AG04450 (cell line): ENCODE results near the gene SNX13. TPM values are rescaled to one million over a fixed set of nuclear protein-coding genes. Genes with fewer than 3 reads are reported as not detected.

ENCODE experiments used
- CTCF ChIA-PET: fragments of 300-600, 350-600 bp; formaldehyde crosslinking; extraction: SDS; loops from one replicate; lab custom pipeline; 2022; ENCODE audit warnings: antibody characterized with exemption, inconsistent platforms; lab: Charles Lee
- POLR2A ChIA-PET: fragments of 350-600 bp; formaldehyde crosslinking; extraction: SDS; loops from one replicate; lab custom pipeline; 2021; ENCODE audit warnings: antibody characterized with exemption, inconsistent platforms; lab: Yijun Ruan, JAX
- DNase-seq: peaks from one replicate; pipeline ENCODE4 v3.0.0-alpha.2; 2011; ENCODE audit warnings: low read depth, low spot score
- H3K27ac ChIP-seq: one replicate; pipeline ENCODE4 v1.5.1; 2012; ENCODE audit warnings: low read depth, low read length, control low read depth
- H3K27me3 ChIP-seq: one replicate; pipeline ENCODE4 v1.6.0; 2012; ENCODE audit warnings: low read length; ENCODE audit not compliant: control insufficient read depth, insufficient read depth
- H3K4me3 ChIP-seq: 2 replicates; pipeline ENCODE4 v1.5.1; 2011; ENCODE audit warnings: mild to moderate bottlenecking, low read depth, low read length, control low read depth
- H3K9me3 ChIP-seq: 2 replicates; pipeline ENCODE4 v1.5.1; 2012; ENCODE audit warnings: low read length; ENCODE audit not compliant: control insufficient read depth, insufficient read depth
- CTCF ChIP-seq: IDR thresholded peaks from 2 replicates; pipeline ENCODE4 v1.5.1; 2011; ENCODE audit warnings: low read depth, low read length, control low read depth, inconsistent platforms
- polyA minus RNA-seq: library from RNA; depleted of rRNA, polyadenylated mRNA; stranded (reverse); fragments of >200 nt; gene quantifications from 2 replicates; pipeline ENCODE4 v1.2.3, GENCODE V29; 2011; rRNA and poly(A)+ RNA removed
- polyA plus RNA-seq: library from polyadenylated mRNA; depleted of rRNA; stranded (reverse); fragments of >200 nt; gene quantifications from 2 replicates; pipeline ENCODE4 v1.2.3, GENCODE V29; 2011; rRNA removed

Gene SNX13
- polyA plus RNA-seq (18.5 and 28.3 TPM in 2 replicates), polyA minus RNA-seq (13.2 and 28.6 TPM in 2 replicates)

GRCh38 chr7:17940302-17940883, at the start of gene SNX13:
TSS of gene SNX13 (minus strand) at chr7:17940494. CDS start at chr7:17940295, 199 bp downstream.
- POLR2A ChIA-PET: no interaction called here
- H3K4me3 ChIP-seq: peak within 1 kb of the TSS; percentile 75
- H3K27me3 ChIP-seq: no peaks in the 10 kb centered on the region
- peak within 1 kb of the TSS; percentile 89 for H3K27ac ChIP-seq
- peak; percentile 74 for DNase-seq
- H3K9me3 ChIP-seq: no peaks in the 10 kb centered on the region
- TF ChIP-seq CTCF: peak; percentile 27
- CTCF ChIA-PET: no interaction called here

- H3K27ac ChIP-seq: no peak overlapping the region
- H3K9me3 ChIP-seq: no peaks in the 10 kb centered on the region
- ChIA-PET CTCF (interaction anchor here (1.6 kb wide), 1 partner anchor 220 kb away, joined by 3 read pairs; no protein-coding TSS in a partner anchor), POLR2A (interaction anchor here (0.7 kb wide), 1 partner anchor 935 kb away, joined by 3 read pairs; no protein-coding TSS in a partner anchor)
- TF ChIP-seq CTCF: no peak
- no peak overlapping the region for H3K4me3 ChIP-seq
- no peak for DNase-seq
- no peaks in the 10 kb centered on the region for H3K27me3 ChIP-seq
Measured at GRCh38 chr7:17989546-17989945, 49.3 kb upstream of the SNX13 start.

- Histone ChIP-seq H3K27ac (no peak overlapping the region), H3K9me3 (no peaks in the 10 kb centered on the region), H3K27me3 (no peaks in the 10 kb centered on the region), H3K4me3 (no peak overlapping the region)
- DNase-seq: no peak
- ChIA-PET POLR2A (no interaction called here), CTCF (no interaction called here)
- TF ChIP-seq CTCF: no peak
Measured at GRCh38 chr7:17988858-17989257, 48.6 kb upstream of the SNX13 start.

- CTCF ChIA-PET: no interaction called here
- no peaks in the 10 kb centered on the region for H3K27me3 ChIP-seq
Measured at GRCh38 chr7:17988141-17988540, 47.8 kb upstream of the SNX13 start.

More at GRCh38 chr7:17988141-17988540, 47.8 kb upstream of the SNX13 start:
- Histone ChIP-seq H3K27ac (no peak overlapping the region), H3K4me3 (no peak overlapping the region), H3K9me3 (no peaks in the 10 kb centered on the region)
- POLR2A ChIA-PET: no interaction called here
- TF ChIP-seq CTCF: no peak
- DNase-seq: no peak
